Stimulated activated CD4-positive, alpha-beta T cell treated with anti-CD3 and anti-CD28 coated beads, Interleukin-12 subunit alpha, Interleukin-12 subunit beta, amount 100 ng/mL, for 24 hours (primary cell): Measurements from ENCODE around the gene PTPRJ.

Experiments
- DNase-seq, 2 experiments: peaks; one replicate each; pipeline ENCODE4 v3.0.0-alpha.2; 2020; ENCODE audit warnings: low read depth in 2 of 2

The PTPRJ gene

GRCh38 chr11:48093323-48093722 lies 113.0 kb downstream of the PTPRJ start:
- no peak for DNase-seq

- no peak for DNase-seq
Observed at GRCh38 chr11:48093795-48094642, 113.7 kb downstream of the PTPRJ start.

GRCh38 chr11:48094643-48095339 lies 114.4 kb downstream of the PTPRJ start:
- DNase-seq: no peak

GRCh38 chr11:48095779-48096470 lies 115.6 kb downstream of the PTPRJ start:
- DNase-seq: no peak

GRCh38 chr11:48096588-48097525 lies 116.5 kb downstream of the PTPRJ start:
- DNase-seq: no peak

GRCh38 chr11:48098024-48098423 lies 117.7 kb downstream of the PTPRJ start:
- DNase-seq: no peak

DNA sequence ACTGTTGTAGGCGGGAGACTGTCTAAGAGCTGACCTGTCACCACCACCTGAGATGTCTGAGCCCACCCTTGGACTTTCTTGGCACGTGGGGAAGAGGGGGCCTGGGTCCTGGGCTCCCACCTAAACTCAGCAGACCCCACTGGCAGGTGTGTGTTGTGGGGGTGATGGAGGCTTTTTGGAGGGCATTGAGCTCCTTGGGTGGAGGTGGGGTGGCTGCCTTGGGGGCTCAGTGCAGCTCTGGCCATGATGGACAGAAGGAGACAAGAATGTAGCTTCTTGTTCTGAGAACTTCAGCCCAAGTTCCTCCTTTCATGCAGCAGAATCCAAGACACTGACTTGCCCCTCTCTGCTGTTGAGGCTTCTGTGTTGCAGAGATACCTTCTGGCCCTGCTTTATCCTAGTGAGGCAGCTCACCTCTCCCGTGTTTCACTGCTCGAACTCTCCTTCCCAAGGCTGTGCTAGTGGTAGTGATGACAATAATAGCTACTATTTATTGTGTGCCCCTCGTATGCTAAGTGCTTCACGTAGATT lies 119.6 kb downstream of the PTPRJ start:
- no peak for DNase-seq

DNA sequence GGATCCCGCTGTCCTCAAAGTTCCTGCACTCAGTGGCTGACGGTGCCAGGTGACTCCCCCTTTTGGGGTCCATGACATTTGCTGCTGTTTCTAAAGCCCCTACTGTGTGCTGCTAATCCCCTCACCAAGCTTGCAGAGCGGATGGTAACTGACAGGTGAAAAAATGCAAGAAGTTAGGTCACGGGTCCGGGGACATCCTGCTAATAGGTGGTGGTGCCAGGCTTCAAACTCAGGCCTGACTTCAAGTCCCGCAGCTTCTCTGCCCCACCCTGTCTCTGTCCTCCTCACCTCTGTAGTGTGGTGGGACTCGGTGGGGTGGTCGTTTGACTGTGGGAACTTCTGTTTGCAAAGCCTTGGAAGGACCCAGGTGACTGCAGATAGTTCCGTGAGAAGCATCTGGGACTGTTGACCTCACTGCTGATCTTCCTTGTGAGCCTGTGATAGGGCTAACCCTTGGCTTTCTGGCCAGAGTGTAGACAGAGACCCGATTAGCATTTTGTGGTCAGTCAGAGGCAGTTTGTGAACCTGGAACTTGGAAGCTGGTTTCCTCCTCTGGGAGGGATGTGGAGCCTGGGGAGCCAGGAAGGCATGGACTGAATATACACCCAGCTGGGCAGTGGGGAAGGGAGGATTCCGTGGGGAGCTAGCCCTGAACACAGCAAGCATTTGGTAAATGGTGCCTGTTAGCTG lies 120.8 kb downstream of the PTPRJ start:
- no peak for DNase-seq

DNA sequence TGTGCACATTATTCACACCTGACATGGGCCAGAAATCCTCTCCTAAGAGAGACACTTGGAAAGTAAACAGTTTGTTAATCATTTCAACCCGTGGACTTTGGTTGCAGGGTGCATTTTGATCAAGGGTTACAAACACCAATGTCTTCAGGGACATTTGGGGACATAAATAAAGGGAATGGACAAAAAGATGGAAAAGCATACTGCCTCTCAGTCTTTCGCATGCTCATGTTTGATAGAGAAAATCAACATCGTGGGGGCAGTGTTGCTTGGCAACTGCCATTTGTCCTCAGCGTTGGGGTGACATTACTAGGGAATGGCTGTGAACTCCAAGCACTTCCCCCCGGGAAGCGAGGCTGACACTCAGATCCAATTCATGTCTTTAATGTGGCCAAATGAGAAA lies 121.6 kb downstream of the PTPRJ start:
- DNase-seq: no peak

GRCh38 chr11:48103621-48104567 lies 123.5 kb downstream of the PTPRJ start:
- DNase-seq: no peak

GRCh38 chr11:48104568-48104924 lies 124.2 kb downstream of the PTPRJ start:
- DNase-seq: no peak

DNA sequence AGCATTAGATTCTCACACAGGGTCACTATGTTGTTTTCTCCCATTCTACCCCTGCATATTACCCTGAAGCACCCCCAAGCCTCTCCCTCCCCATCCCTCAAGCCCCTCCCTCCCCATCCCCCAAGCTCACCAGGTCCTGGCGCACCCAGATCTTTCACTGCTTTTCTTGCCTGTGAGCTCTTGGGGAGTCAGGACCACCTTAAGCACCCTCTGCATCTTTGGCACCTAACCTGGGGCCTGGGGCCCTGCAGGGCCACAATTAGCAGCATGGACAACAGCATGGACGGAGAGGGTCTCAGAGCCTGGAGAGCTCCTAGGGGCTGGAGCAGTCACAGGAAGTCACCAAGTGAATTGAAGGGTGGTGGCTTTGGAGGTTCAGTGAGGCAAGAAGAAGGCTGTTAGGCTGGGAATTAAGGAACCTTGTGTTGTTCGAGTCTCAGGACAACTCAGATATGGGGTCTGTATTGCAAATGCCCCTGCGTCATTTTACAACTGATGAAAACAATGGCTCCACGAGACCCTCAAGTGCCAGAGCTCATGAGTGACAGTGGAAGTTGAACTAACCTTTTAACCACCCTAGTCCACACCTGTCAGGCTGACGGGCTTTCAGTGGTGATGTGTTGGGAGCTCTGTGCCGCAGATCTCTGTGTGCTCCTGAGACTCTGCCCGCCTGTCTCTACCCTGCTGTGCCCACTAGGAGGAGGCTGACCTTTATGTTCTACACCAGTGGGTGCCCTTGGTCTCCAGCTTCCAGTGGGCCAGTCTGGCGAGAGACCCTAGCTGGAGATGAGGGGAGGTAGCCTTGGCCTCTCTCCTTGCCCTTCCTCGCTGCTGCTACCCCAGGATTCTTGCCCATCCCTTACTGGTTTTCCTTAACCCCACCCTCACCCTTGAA lies 125.0 kb downstream of the PTPRJ start:
- DNase-seq: no peak

DNA sequence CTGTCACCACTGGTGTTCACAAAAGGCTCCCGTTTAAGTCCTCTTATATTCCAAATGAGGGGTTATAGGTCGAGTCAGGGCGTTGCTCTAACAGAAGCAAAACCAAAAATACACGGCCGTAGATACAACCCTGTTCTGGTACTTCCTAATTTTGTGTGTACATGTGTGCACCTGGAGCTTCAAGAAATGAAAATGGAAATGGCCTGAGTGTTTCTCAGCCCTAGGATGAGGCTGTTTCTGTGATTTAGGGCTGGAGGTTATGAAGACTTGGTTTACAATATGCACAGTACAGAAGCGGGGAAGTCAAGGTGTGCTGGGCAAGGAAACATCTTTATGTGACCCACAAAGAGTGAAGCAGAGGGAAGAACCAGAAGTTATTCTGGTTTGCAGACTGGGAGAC lies 125.8 kb downstream of the PTPRJ start:
- no peak for DNase-seq

- DNase-seq: peak; percentile 16 to 56
Observed at GRCh38 chr11:48107188-48107704, 126.9 kb downstream of the PTPRJ start.

- DNase-seq: no peak
Observed at GRCh38 chr11:48108231-48109045, 128.1 kb downstream of the PTPRJ start.

- no peak for DNase-seq
Observed at GRCh38 chr11:48109046-48109666, 128.8 kb downstream of the PTPRJ start.

GRCh38 chr11:48110509-48110766 lies 130.1 kb downstream of the PTPRJ start:
- no peak for DNase-seq
